Activated T-cell treated with anti-CD3 and anti-CD28 coated beads for 1 hour (primary cell): ENCODE data around the gene GOLGA8B.
"Not testable (repeated sequence)": the region's sequence is repeated elsewhere in the genome, so short reads cannot be mapped to it uniquely, and the experiment has no call there.

Source experiments
- DNase-seq: peaks from one replicate; pipeline ENCODE4 v3.0.0-alpha.2; 2020; ENCODE audit warnings: low read depth

GOLGA8B gene, protein sequence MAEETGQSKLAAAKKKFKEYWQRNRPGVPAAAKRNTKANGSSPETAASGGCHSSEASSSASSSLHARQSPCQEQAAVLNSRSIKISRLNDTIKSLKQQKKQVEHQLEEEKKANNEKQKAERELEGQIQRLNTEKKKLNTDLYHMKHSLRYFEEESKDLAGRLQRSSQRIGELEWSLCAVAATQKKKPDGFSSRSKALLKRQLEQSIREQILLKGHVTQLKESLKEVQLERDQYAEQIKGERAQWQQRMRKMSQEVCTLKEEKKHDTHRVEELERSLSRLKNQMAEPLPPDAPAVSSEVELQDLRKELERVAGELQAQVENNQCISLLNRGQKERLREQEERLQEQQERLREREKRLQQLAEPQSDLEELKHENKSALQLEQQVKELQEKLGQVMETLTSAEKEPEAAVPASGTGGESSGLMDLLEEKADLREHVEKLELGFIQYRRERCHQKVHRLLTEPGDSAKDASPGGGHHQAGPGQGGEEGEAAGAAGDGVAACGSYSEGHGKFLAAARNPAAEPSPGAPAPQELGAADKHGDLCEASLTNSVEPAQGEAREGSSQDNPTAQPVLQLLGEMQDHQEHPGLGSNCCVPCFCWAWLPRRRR

DNA sequence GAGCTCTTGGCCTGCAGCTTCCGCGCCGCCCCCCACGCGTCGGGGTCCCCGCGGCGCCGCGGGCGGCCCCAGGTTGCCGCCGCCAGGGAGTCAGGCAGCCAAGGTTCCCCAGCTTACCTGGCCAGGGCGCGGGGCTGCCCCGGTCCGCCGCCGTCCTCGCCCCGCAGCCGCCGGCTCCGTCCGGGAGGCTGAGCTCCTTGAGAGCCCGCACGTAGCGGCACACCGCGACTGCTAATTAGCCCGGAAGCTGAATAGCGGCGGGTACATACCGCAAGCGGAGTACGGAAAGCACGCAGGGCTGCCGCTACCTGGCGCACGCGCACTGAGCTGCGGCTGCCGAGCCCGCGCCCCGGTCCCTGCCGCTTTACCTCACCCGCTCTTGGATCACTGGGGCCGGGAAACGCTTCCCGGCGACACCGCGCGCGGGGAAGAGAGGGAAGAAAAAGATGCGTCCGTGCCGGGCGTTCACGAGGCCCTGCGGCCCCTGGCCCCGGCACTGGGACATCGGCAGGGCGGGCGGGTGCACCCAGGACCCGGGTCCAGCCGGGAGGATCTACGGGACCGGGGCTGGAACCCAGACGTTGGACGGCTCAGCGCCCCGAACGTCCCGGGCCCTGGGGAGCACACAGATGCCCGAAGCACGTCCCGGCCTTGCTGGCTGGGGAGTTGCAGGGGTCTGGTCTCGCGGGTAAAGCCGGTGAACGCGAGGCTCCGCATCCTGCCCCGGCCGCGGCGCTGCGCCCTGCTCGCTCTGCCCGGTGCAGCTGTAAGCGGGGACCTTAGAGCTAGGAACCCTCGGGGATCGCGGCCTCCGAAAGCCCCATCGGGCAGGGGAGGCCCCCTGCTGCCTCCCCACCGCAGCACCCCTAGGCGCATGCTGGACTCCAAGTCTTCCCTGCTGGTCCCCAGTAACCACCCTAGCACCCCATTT lies at the start of gene GOLGA8B:
Gene GOLGA8B (minus strand): TSS at position 253 of the 931 bp plus-strand sequence. CDS start 47,739 bp downstream, outside the sequence.
- peak; percentile 70 for DNase-seq

DNA sequence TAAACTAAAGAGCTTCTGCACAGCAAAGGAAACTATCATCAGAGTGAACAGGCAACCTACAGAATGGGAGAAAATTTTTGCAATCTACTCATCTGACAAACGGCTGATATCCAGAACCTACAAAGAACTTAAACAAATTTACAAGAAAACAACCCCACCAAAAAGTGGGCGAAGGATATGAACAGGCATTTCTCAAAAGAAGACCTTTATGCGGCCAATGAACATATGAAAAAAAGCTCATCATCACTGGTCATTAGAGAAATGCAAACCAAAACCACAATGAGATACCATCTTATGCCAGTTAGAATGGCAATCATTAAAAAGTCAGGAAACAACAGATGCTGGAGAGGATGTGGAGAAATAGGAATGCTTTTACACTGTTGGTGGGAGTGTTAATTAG lies 49.7 kb upstream of the GOLGA8B start:
- DNase-seq = not testable (repeated sequence)

DNA sequence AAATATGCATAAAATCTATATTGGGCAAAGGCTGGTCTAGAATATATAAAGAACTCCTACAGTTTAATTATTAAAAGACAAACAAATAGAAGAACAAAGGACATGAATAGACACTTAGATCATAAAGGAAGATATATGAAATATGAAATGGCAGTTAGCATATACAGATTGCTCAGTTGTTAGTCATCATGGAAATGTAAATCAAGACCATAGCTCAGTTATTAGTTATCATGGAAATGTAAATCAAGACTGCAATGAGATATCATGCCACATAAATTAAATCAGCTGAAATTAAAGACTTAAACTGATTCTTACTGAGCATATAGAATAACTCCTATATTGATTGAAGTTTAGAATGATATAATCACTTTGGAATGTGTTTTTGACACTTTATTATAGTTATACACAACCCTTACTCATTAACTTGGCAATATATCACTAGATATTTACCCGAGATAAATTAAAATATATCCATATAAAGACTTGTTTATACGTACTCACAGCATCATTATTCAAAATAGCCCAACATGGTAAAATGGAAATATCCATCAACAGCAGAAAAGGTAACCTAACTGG lies 45.2 kb upstream of the GOLGA8B start:
- no peak for DNase-seq

DNA sequence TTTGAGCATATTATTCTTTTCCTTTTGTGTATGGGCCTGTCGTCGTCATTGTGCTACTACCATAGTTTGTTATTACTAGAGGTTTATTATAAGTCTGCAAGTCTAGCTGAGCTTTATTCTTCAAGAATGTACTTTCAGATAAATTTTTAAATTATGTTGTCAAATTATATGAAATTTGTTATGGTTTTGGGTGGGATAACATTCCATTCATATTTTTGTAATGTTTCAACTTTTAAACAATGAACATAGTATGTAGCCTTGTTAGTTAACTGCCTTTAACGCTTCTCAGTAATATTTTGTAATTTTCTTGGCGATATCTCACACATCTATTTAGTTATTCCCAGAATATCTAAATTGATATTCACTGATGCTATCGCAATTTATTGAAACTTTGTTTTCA lies 41.6 kb upstream of the GOLGA8B start:
- DNase-seq = no peak

DNA sequence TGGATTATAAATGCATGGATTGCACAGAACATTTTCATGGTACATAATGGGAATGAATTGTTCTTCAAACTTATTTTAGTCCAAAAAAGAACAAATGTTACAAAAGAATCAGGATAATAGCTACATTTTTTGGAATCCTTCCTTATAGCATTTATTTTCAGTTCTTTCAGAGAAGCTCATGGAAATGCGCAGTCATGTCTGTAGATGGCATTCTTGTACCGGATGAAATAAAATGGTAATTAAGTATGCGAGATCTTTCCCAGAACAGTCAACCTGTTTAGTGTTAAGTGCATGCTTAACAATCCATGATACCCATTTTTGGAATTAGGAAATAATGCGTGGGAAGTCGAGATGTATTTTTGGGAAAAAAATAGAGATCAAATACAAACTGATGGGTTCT lies 38.2 kb upstream of the GOLGA8B start:
- no peak for DNase-seq

DNA sequence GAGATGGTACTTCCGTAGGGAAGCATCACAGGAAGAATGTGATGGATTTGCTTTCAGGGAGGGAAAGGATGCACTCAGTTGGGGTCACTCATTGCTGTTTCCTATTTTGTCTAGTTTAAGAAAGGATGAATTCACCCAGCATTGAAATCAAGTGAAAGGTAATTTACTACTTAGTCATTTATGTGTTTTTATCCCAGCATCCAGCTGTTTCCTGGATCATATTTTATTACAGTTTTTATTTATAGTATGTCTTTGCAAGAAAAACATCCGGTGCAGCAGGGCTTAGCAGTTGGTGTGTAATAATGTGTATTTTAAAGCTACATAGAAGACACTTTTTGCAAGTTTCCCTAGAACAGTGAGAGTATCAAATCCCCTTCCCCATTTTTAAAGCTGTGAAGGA lies 37.4 kb upstream of the GOLGA8B start:
- DNase-seq = no peak

DNA sequence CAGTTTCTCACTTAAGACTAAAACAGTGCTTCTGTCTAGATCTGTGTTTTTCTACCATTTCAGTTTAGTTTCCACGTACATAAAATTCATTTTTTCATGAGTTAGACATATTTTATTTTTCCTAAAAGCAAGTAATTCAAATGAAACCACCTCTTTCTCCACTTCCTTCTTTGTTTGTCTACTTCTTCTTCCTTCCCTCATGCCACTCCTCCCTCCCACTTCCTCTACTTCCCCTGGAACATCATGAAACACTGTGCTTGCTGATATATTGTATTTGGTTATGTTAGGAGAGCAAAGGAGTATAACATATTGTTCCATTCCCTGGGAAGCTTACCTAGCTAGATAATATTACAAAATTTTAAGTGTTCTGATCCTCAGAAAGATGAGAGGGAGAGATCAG lies 36.7 kb upstream of the GOLGA8B start:
- DNase-seq = no peak

DNA sequence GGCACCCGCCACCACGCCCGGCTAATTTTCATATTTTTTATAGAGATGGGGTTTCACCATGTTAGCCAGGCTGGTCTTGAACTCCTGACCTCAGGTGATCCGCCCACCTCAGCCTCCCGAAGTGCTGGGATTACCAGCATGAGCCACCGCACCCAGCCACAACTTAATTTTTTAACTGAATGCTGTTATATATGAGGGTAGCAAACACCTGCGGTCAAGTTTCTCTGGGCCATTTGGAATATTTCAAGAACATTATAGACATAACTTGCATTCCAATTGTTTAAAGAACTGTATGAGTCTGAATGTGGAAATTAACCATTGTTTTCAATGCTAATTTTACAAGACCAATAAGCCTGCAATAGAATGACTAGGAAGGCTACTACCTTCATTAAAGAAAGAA lies 35.7 kb upstream of the GOLGA8B start:
- no peak for DNase-seq

DNA sequence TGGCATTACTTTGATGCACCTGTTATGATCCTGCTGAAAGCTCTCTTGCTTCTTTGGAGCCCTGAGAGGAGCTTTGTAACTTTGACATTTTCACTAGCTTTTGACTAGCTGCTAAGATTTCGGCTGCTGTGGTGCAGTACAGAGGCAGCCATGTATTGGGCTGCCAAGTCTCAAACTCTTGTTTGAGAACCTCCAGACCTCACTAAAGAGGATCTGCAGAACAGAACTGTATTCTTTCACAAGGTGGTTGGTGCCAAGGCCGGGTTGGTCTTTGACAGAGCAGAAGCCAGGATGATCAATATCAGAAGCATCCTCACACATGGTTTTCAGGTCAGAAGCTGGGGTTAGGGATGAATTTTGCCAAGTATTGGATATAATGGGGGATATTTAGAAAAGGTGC lies 34.6 kb upstream of the GOLGA8B start:
- no peak for DNase-seq

DNA sequence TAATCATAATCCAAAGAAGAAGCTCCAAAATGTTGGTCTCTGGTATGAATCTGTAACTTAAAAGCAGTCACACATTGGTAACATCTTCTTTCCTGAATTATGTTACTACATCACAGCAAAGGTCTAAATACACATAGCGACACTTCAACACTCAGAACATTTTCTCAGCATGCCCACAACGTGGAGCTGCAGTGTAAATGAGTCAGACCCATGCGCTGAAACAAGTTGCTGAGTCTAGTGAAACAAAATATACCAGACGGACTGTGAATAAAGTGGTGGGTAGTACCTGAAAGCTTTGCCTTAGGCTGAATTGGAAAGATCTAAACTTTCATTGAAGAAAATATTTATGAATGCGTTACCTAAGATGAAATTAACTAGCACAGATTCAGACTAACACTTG lies 33.2 kb upstream of the GOLGA8B start:
- no peak for DNase-seq

DNA sequence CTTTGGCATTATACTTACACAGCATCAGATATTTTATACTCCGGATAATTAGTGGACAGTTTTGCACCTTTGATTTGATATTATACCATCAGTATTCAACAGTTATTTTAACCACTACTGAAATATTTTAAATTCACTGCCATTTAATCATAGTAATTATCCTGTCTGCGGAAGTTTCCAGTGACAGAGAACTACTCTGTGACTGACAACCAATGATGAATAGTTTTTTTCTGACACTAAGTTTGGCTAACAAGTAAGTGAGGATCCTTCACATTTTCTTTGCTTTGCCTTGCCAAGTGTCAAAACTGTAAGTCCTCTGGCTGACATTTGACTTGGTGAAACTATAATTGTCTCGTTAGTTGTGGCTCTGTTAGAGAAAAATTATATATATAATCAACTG lies 30.5 kb upstream of the GOLGA8B start:
- no peak for DNase-seq

DNA sequence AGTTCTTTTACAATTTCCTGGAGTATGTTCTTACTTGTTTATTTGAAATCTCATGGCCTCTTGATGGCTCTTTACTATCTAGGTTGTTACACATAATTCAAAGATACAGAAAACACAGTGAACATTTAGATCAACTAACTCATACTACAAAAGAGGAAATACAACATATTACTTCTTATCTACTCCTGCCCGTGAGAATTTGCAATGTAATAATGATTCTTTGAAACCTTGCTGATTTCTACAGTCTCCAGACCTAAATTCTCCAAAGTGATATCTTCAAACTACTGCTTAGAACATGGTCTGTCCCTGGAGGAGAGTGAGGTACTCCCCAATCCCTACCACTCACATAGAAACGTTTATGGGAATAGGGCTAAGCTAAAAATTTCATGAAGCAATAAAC lies 29.9 kb upstream of the GOLGA8B start:
- no peak for DNase-seq

DNA sequence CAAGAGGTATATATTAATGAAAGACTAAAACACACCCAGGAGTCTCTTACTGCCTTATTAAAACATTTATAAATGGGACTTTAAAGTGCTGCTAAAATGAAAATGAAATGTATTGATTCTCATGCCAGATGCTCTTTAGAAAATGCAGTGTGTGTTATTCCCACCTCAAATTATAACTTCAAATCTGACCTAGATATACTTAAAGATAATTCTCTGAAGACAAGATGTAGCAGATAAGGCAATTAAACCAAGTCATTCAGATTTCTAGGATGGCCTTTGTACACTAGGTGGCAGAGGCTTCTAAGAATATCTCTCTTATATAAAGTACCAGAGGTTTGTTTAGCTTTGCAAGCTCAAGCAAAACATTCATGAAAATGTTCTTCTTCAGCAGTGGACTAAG lies 26.9 kb upstream of the GOLGA8B start:
- no peak for DNase-seq

DNA sequence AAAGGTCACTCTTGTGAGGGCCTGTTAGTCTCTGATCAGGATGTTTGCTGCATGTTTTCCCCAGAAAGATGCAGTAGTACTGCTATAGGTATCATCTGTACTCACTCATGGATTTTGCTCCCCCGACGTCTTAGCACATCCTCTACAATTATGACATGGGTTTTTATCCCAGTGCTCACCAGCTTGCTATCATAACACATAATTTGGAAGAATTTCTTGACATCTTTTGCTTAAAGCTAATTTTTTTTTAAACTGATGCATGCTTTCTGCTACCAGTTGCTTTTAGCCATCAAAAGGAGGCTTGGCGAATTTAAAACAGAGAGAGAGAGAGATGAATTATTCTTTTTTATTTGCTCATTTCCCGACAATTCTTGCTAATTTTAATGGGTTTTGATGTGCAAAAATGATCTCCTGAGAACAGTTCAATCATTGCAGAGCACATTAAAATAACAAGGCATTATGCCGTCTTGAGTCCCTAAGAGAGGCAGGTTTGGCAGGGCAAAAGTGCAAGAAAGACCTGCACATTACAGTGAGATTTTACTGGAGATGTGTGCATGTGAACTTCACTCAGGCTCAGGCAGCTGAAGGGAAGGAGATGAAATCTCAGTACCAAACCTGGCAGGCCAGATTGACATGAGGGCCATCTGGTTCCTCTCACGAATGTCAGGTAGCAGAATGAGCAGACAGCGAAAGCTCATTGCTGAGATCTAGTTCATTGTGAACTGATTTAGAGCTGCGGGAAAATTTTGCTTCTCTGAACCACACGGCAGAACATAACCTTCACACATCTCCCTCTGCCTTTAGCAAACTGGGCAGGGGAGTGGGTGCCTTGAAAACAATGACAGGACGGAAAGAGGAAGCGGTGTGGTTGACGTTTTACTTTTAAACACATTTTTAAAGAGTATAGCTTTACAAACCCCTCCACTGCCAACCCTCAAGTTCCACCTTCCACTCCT lies 25.9 kb upstream of the GOLGA8B start:
- DNase-seq = no peak

DNA sequence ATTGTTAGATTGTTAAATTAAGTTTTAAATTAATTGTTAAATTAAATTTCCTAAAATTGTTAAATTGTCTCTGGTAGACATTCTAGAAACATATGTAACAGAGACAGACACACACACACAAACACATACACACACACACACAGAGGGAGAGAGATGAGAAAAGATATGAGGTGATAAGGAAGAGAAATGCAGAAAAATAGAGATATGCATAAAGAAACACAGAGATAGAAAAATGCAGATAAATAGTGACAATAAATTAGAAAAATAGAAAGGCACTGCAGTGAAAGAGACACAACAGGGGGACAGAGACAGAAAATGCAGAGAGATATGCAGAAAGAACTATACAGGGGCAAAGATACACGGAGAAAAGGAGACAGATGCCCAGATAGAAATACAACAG lies 25.1 kb upstream of the GOLGA8B start:
- no peak for DNase-seq

DNA sequence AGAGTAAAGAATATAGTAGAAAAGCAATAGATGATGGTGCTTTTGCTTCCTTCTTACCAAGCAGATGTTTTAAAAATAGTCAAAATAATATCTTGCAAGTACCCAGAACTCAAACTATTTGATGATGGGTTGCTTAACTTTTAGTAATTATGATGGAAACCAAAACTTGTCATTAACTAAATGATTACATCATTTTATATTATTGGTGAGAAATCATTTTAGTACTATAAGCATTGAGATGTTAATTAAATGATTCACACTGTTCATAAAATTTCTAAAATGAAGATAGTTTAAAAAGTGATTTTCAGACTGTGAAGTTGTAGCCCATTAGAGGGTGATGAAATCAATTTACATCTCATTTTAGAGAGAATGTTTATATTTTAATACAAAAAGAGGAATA lies 24.4 kb upstream of the GOLGA8B start:
- DNase-seq = no peak

DNA sequence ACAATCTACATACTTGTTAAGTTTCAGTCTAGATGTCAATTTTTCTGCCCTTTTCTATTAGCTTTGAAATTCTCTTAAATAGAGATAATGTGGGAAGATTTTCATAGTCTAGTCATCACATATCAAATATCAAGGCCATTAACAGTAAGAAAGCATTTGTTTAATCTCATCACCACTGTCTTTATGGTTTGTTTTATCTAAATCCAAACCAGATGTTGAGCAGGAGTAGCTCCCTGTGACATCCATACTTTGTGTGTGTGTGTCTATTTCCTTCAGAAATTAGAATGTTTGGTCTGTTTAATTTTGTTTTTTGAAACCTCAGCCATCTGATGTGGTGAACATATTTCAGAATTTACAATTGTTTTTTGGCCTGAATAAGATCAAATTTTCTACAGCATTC lies 23.1 kb upstream of the GOLGA8B start:
- DNase-seq = no peak

DNA sequence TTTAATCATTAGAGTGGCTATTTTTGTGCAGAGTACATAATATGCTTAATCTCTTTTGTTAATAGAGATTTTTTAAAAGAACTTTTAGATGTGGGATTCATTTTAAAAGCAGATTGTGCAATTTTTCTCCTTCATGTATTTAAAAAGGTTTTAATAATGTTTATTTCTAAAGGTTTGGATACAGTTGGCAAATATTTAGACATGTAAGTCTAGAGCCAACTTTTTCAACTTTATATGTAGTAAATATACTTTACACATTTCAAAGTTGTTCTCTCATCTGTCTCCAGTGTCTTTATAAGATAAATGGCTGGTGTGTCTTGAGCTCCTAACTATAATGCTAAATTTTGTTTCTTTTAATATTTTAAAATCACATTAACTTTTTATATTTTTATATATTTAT lies 22.7 kb upstream of the GOLGA8B start:
- DNase-seq = no peak

DNA sequence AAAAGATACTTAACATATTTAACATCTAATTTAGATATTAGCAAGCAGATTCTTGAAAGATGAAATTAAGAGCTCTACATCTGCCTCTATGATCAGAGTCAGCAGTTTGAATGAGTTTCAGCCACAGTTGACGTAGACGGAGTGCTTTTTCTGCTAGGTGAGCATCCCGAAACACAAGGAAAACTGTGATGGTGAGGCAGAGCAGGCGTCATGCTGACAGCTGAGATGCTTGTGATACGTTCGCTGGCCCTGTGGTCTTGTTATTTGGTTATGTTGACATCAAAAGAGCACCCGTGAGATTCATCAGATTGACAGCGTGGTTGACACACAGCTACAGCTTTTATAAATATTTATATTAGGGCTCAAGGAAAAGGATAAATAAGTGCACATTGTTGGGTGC lies 19.6 kb upstream of the GOLGA8B start:
- DNase-seq = no peak

DNA sequence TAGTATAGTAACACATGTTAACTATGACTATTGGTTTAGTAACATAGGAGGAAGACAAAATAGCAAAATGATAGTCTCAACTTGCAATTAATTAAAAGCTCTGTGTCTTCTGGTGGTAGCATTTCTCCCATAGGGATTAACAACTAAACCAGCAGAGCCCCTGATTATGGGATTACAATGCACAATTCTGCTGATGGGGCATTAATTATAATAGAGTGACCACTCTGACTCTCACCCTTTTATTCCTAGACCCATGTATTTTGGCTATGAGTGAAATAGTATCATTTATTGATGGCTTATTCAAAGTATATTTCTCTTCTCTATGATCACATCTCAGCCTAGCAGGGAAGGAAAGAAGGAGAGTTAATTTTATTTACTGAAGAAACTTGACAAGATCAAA lies 17.5 kb upstream of the GOLGA8B start:
- DNase-seq = no peak
